K562 (cell line): Measurements from ENCODE around the gene LPIN1. TPM values are rescaled to one million over a fixed set of nuclear protein-coding genes. Genes with fewer than 3 reads are reported as not detected.
"Not testable (repeated sequence)": the region's sequence is repeated elsewhere in the genome, so short reads cannot be mapped to it uniquely, and the experiment has no call there.

Experiments used
- ATAC-seq: fragments of 200-7000 bp; cut with Tn5 transposase; 3 replicates; pipeline ENCODE4 v1.9.1; 2020; ENCODE audit warnings: moderate library complexity
- BruUV-seq: library from RNA; stranded (reverse); fragments of 400-500 nt; replicated peaks from 2 replicates; lab custom pipeline; 2021; lab: Mats Ljungman, UMichigan
- CTCF ChIA-PET: fragments of 300-600 bp; formaldehyde crosslinking; extraction: SDS; loops from one replicate; lab custom pipeline; 2021; ENCODE audit warnings: low intra/inter-chr PET ratio; lab: Yijun Ruan, JAX
- POLR2A ChIA-PET: fragments of 300-600, 350-650 bp; sonication (Branson Sonifier 250); formaldehyde crosslinking; extraction: SDS; loops from one replicate; lab custom pipeline; 2021; ENCODE audit warnings: antibody characterized with exemption, inconsistent platforms; lab: Yijun Ruan, JAX
- DNase-seq, 4 experiments: peaks; one replicate each; pipeline versions ENCODE4 v3.0.0 to v3.0.0-alpha.2; 2011 to 2018; ENCODE audit warnings: low spot score in 3 of 4, mixed read lengths in 3 of 4; ENCODE audit errors: extremely low read depth in 1 of 4
- FAIRE-seq: peaks from 2 replicates; lab custom pipeline; 2011; peaks lifted over from hg19 to GRCh38; lab: Jason Lieb, UNC
- H2AFZ ChIP-seq: 2 replicates; pipeline ENCODE4 v1.6.0; 2011; ENCODE audit warnings: low read depth, low read length, control low read depth, inconsistent platforms
- H3K27ac ChIP-seq: fragments of 200-600 bp; 3 replicates; pipeline ENCODE4 v1.8.0; 2011; ENCODE audit warnings: low read depth, mild to moderate bottlenecking, control low read depth, inconsistent platforms, low read length, moderate library complexity, mixed read lengths; ENCODE audit errors: extremely low read depth
- H3K27me3 ChIP-seq, 2 experiments: fragments of 300-600 bp in 1 of 2; 2 replicates in 1 of 2; 3 replicates in 1 of 2; pipeline versions ENCODE4 v1.6.0 to v1.8.0; 2011; ENCODE audit warnings: inconsistent platforms in 2 of 2, low read length in 2 of 2, mild to moderate bottlenecking in 1 of 2, mixed read lengths in 1 of 2, moderate library complexity in 1 of 2; ENCODE audit not compliant: control insufficient read depth in 2 of 2, insufficient read depth in 2 of 2
- H3K36me3 ChIP-seq: fragments of 300-600 bp; 3 replicates; pipeline ENCODE4 v1.8.0; 2011; ENCODE audit warnings: mild to moderate bottlenecking, low read length, inconsistent platforms; ENCODE audit not compliant: control insufficient read depth, insufficient read depth
- H3K4me1 ChIP-seq, 2 experiments: fragments of 200-600 bp in 1 of 2; replicated peaks in 1 of 2; 2 replicates in 1 of 2; 3 replicates in 1 of 2; pipeline versions ENCODE4 v1.5.1 to v1.8.0; 2011; ENCODE audit warnings: inconsistent platforms in 2 of 2, low read length in 2 of 2, mild to moderate bottlenecking in 1 of 2, mixed read lengths in 1 of 2, moderate library complexity in 1 of 2; ENCODE audit not compliant: control insufficient read depth in 2 of 2, insufficient read depth in 2 of 2
- H3K4me2 ChIP-seq: 2 replicates; pipeline ENCODE4 v1.6.1; 2011; ENCODE audit warnings: low read length, control low read depth, inconsistent platforms, mixed read lengths; ENCODE audit not compliant: insufficient read depth
- H3K4me3 ChIP-seq: fragments of 200-600 bp; sonication (generic), shearing (Covaris generic); 2 replicates; pipeline ENCODE4 v1.5.1; 2016; ENCODE audit warnings: control low read depth, inconsistent platforms
- H3K79me2 ChIP-seq: fragments of 200-600 bp; 3 replicates; pipeline ENCODE4 v1.8.0; 2011; ENCODE audit warnings: low read length, inconsistent platforms; ENCODE audit not compliant: control insufficient read depth, insufficient read depth
- H3K9ac ChIP-seq, 2 experiments: 2 replicates each; pipeline versions ENCODE4 v1.6.0 to v1.6.1; 2011; ENCODE audit warnings: low read depth in 2 of 2, low read length in 2 of 2, control low read depth in 1 of 2, inconsistent platforms in 1 of 2, mild to moderate bottlenecking in 1 of 2, mixed read lengths in 1 of 2; ENCODE audit not compliant: insufficient read depth in 1 of 2
- H3K9me1 ChIP-seq: one replicate; pipeline ENCODE4 v1.6.0; 2011; ENCODE audit warnings: inconsistent platforms, mild to moderate bottlenecking, low read length, moderate library complexity; ENCODE audit not compliant: control insufficient read depth, insufficient read depth
- H3K9me3 ChIP-seq: replicated peaks from 2 replicates; pipeline ENCODE4 v1.5.1; 2011; ENCODE audit warnings: low read depth, low read length, inconsistent platforms; ENCODE audit not compliant: control insufficient read depth, insufficient read depth
- H4K20me1 ChIP-seq: replicated peaks from 2 replicates; pipeline ENCODE4 v1.6.1; 2011; ENCODE audit warnings: low read length, inconsistent platforms, mixed read lengths; ENCODE audit not compliant: control insufficient read depth, insufficient read depth
- COPS2 ChIP-seq: fragments of 450-650 bp; conservative IDR thresholded peaks from 2 replicates; pipeline ENCODE4 v1.6.1; 2016; ENCODE audit warnings: mild to moderate bottlenecking, moderate library complexity
- FOSL1 ChIP-seq: fragments of 200-800 bp; sonication (Bioruptor generic); conservative IDR thresholded peaks from 2 replicates; pipeline ENCODE4 v1.6.1; 2016; ENCODE audit warnings: missing genetic modification characterization, missing compliant biosample characterization
- KDM1A ChIP-seq, 2 experiments: fragments of 450-650 bp; IDR thresholded peaks; 2 replicates each; pipeline ENCODE4 v1.6.1; 2016; ENCODE audit warnings: mild to moderate bottlenecking in 2 of 2
- NFIC ChIP-seq: fragments of 450-650 bp; IDR thresholded peaks from 2 replicates; pipeline ENCODE4 v1.6.1; 2017; ENCODE audit warnings: mild to moderate bottlenecking, inconsistent platforms
- SMAD1 ChIP-seq: fragments of 150-350 bp; IDR thresholded peaks from 2 replicates; pipeline ENCODE4 v1.6.1; 2014; ENCODE audit warnings: low read length, low read depth; ENCODE audit not compliant: partially characterized antibody
- TEAD4 ChIP-seq, 2 experiments: sonication (generic) in 1 of 2; formaldehyde crosslinking in 1 of 2; IDR thresholded peaks; 2 replicates each; pipeline versions ENCODE4 v1.6.1 to v1.8.0; 2012 to 2022; ENCODE audit warnings: borderline replicate concordance in 1 of 2, inconsistent platforms in 1 of 2, low read length in 1 of 2, mild to moderate bottlenecking in 1 of 2, missing genetic modification reagents in 1 of 2
- ZFP30 ChIP-seq: fragments of 250-450 bp; sonication (Bioruptor Pico); IDR thresholded peaks from 2 replicates; pipeline ENCODE4 v1.8.0; 2022; ENCODE audit warnings: moderate library complexity, mild to moderate bottlenecking, inconsistent platforms, borderline replicate concordance
- ZKSCAN3 ChIP-seq: fragments of 250-450 bp; sonication (Bioruptor Pico); IDR thresholded peaks from 2 replicates; pipeline ENCODE4 v1.4.0; 2020
- WGBS: fragments of 100-300 bp; shearing (Covaris generic); methylation state at CpG from one replicate; pipeline ENCODE4 v1.1.6; 2016; ENCODE audit warnings: low coverage, mixed read lengths; ENCODE audit not compliant: insufficient coverage; ENCODE audit errors: missing lambda C conversion rate; 5-methylcytosine and 5-hydroxymethylcytosine counted together
- in situ Hi-C: fragments of 300-500 bp; cut with MboI; formaldehyde crosslinking; loops from 4 replicates; pipeline ENCODE4 v1.15.0; 2018; ENCODE audit warnings: inconsistent platforms, mixed read lengths
- intact Hi-C: fragments of 100-400 bp; cut with micrococcal nuclease; formaldehyde crosslinking; loops from 2 replicates; pipeline ENCODE4 v1.14.2; 2022
- polyA plus RNA-seq, 8 experiments: library from polyadenylated mRNA; depleted of rRNA in 4 of 8; stranded (reverse) in 5 of 8; unstranded in 3 of 8; fragments of >200 nt; fragmentation: Nextera tagmentation in 2 of 8; fragmentation: Illumina TruSeq in 1 of 8; extraction: Ambion mirVana in 2 of 8; extraction: Trizol in 1 of 8; gene quantifications; 2 replicates each; pipeline versions ENCODE4 v1.2.1 to v1.2.3, GENCODE V29; 2011 to 2014; ENCODE audit warnings: inconsistent platforms in 1 of 8, missing spikeins in 1 of 8
- total RNA-seq, 7 experiments: library from RNA; depleted of rRNA in 6 of 7; stranded (reverse); fragments of >200 nt in 6 of 7; fragmentation: Illumina TruSeq in 2 of 7; extraction: Trizol in 2 of 7; gene quantifications; 2 replicates each; pipeline versions ENCODE4 v1.2.1 to v1.2.3, GENCODE V29; 2011 to 2021; ENCODE audit warnings: low replicate concordance in 1 of 7

Gene LPIN1
- total and polyA plus RNA-seq, 9 of the 15 experiments (the other 6 are each of a cell fraction or from before 2014, with no cell fraction given), result 9.2 to 84.0 (median 27.8) TPM

GRCh38 chr2:11839916-11840315 is 93.5 kb downstream of the LPIN1 start:
- DNase-seq (no peak), ATAC-seq (no peak), FAIRE-seq (no peak)
- TF ChIP-seq KDM1A (IDR thresholded peaks at IDR 0.05) (0 out of 4 replicates have a peak, but pooled peaks of 1 of the 2 experiments have one; percentile 35), ZFP30 (CRISPR knock-in tag) (no peak), FOSL1 (tag) (0 out of 2 replicates have a peak, but pooled peaks have one; percentile 13), ZKSCAN3 (no peak)
- Histone ChIP-seq H3K4me1 (peaks cover 0 to 7% of the 10 kb centered on the region in 2 experiments; a peak in 1 of 5 replicates), H3K79me2 (no peaks in the 10 kb centered on the region), H3K4me3 (no peak overlapping the region), H2AFZ (no peak overlapping the region), H4K20me1 (no peaks in the 10 kb centered on the region), H3K27me3 (peaks cover 0 to 11% of the 10 kb centered on the region in 2 experiments; a peak in 1 of 5 replicates), H3K4me2 (no peak overlapping the region), H3K36me3 (no peaks in the 10 kb centered on the region), H3K9me1 (no peaks in the 10 kb centered on the region), H3K9ac (no peak overlapping the region), H3K9me3 (no peaks in the 10 kb centered on the region), H3K27ac (no peak overlapping the region)
- in situ Hi-C loops (no loop called here), intact Hi-C loops (loop anchor here (10.0 kb wide), 1 partner anchor 445 kb away; no protein-coding TSS in a partner anchor)
- 2% methylated on average over 4 of the region's 4 CpGs for WGBS
- no TSS peak for BruUV-seq
- POLR2A ChIA-PET, result interaction anchor here (0.7 kb wide), 1 partner anchor 129 kb away, joined by 3 read pairs; no protein-coding TSS in a partner anchor
- CTCF ChIA-PET, result no interaction called here

- in situ Hi-C loops, result no loop called here
- H3K4me1 ChIP-seq, result peaks cover 0 to 7% of the 10 kb centered on the region in 2 experiments; a peak in 1 of 5 replicates
- no peaks in the 10 kb centered on the region for H4K20me1 ChIP-seq
- H3K9me1 ChIP-seq, result no peaks in the 10 kb centered on the region
- H3K9ac ChIP-seq, result no peak overlapping the region
- POLR2A ChIA-PET, result interaction anchor here (2.2 kb wide), 1 partner anchor 9 kb away, joined by 5 read pairs; no protein-coding TSS in a partner anchor
- H3K9me3 ChIP-seq, result no peaks in the 10 kb centered on the region
- FAIRE-seq, result no peak
- intact Hi-C loops, result no loop called here
- TF ChIP-seq TEAD4 (IDR thresholded peaks at IDR 0.05; ENCODE audit: low read length) (no peak), TEAD4 (CRISPR knock-in tag; IDR thresholded peaks at IDR 0.05; ENCODE audit: borderline replicate concordance) (no peak), COPS2 (no peak), NFIC (peak; percentile 39), SMAD1 (no peak)
- TF ChIP-seq, all 486 proteins: peak for 1
- WGBS, result 14% methylated on average over 2 of the region's 2 CpGs
- CTCF ChIA-PET, result no interaction called here
- H3K36me3 ChIP-seq, result no peaks in the 10 kb centered on the region
- H3K79me2 ChIP-seq, result no peaks in the 10 kb centered on the region
- DNase-seq (no peak), ATAC-seq (no peak)
- no peak overlapping the region for H3K4me3 ChIP-seq
- no peak overlapping the region for H2AFZ ChIP-seq
- peaks cover 0 to 11% of the 10 kb centered on the region in 2 experiments; a peak in 1 of 5 replicates for H3K27me3 ChIP-seq
- no TSS peak for BruUV-seq
- H3K4me2 ChIP-seq, result no peak overlapping the region
- no peak overlapping the region for H3K27ac ChIP-seq
Observed at GRCh38 chr2:11842336-11842735, 95.9 kb downstream of the LPIN1 start.

GRCh38 chr2:11844798-11845197 is 98.4 kb downstream of the LPIN1 start:
- H3K27ac ChIP-seq, H3K4me3 ChIP-seq, H3K79me2 ChIP-seq, H2AFZ ChIP-seq, H3K36me3 ChIP-seq, H3K27me3 ChIP-seq, ATAC-seq, H3K4me1 ChIP-seq, H4K20me1 ChIP-seq, FAIRE-seq, BruUV-seq, H3K9me3 ChIP-seq, H3K9me1 ChIP-seq, POLR2A ChIA-PET, H3K4me2 ChIP-seq, CTCF ChIA-PET, DNase-seq, in situ Hi-C loops, H3K9ac ChIP-seq, intact Hi-C loops: not testable (repeated sequence)
- 14% methylated on average over 1 of the region's 1 CpG for WGBS
